Keratinocyte (primary cell): ENCODE data around the gene DIDO1. TPM values are rescaled to one million over a fixed set of nuclear protein-coding genes. Genes with fewer than 3 reads are reported as not detected.

Experiments used
- DNase-seq: peaks from one replicate; pipeline ENCODE4 v3.0.0-alpha.2; 2011; ENCODE audit warnings: low read depth, missing footprints, low spot score
- FAIRE-seq: peaks from 2 replicates; lab custom pipeline; 2011; peaks lifted over from hg19 to GRCh38; lab: Jason Lieb, UNC
- H2AFZ ChIP-seq: 2 replicates; pipeline ENCODE4 v1.6.0; 2012; ENCODE audit warnings: low read length, control low read depth, inconsistent platforms; ENCODE audit not compliant: control insufficient read depth
- H3K27ac ChIP-seq: 2 replicates; pipeline ENCODE4 v1.5.1; 2011; ENCODE audit warnings: low read length; ENCODE audit not compliant: control insufficient read depth, insufficient read depth
- H3K27me3 ChIP-seq: 3 replicates; pipeline ENCODE4 v1.6.0; 2011; ENCODE audit warnings: low read length; ENCODE audit not compliant: control insufficient read depth, insufficient read depth; ENCODE audit errors: extremely low read depth
- H3K36me3 ChIP-seq, 2 experiments: 2 replicates in 1 of 2; 3 replicates in 1 of 2; pipeline ENCODE4 v1.5.1; 2011; ENCODE audit warnings: low read length in 2 of 2, mild to moderate bottlenecking in 1 of 2; ENCODE audit not compliant: control insufficient read depth in 2 of 2, insufficient read depth in 2 of 2; ENCODE audit errors: extremely low read depth in 1 of 2
- H3K4me1 ChIP-seq: 3 replicates; pipeline ENCODE4 v1.5.1; 2011; ENCODE audit warnings: low read length; ENCODE audit not compliant: control insufficient read depth, insufficient read depth; ENCODE audit errors: extremely low read depth
- H3K4me2 ChIP-seq: 3 replicates; pipeline ENCODE4 v1.6.0; 2011; ENCODE audit warnings: low read depth, low read length; ENCODE audit not compliant: control insufficient read depth, insufficient read depth; ENCODE audit errors: extremely low read depth
- H3K4me3 ChIP-seq, 3 experiments: fragments of 200-600 bp in 1 of 3; sonication (generic) in 1 of 3; 2 replicates in 2 of 3; 3 replicates in 1 of 3; pipeline ENCODE4 v1.5.1; 2011 to 2016; ENCODE audit warnings: low read length in 3 of 3, mild to moderate bottlenecking in 3 of 3, control low read depth in 2 of 3, inconsistent platforms in 1 of 3, low read depth in 1 of 3, mixed read lengths in 1 of 3, mixed run types in 1 of 3, moderate library complexity in 1 of 3; ENCODE audit not compliant: control insufficient read depth in 2 of 3, insufficient read depth in 2 of 3; ENCODE audit errors: extremely low read depth in 1 of 3
- H3K79me2 ChIP-seq: 2 replicates; pipeline ENCODE4 v1.6.0; 2012; ENCODE audit warnings: low read length; ENCODE audit not compliant: control insufficient read depth, insufficient read depth
- H3K9ac ChIP-seq: 3 replicates; pipeline ENCODE4 v1.6.0; 2011; ENCODE audit warnings: low read length; ENCODE audit not compliant: control insufficient read depth, insufficient read depth; ENCODE audit errors: extremely low read depth
- H3K9me1 ChIP-seq: 3 replicates; pipeline ENCODE4 v1.6.0; 2011; ENCODE audit warnings: low read length; ENCODE audit not compliant: control insufficient read depth, insufficient read depth; ENCODE audit errors: extremely low read depth
- H3K9me3 ChIP-seq: 2 replicates; pipeline ENCODE4 v1.5.1; 2012; ENCODE audit warnings: low read depth, low read length; ENCODE audit not compliant: control insufficient read depth
- H4K20me1 ChIP-seq: 3 replicates; pipeline ENCODE4 v1.6.0; 2011; ENCODE audit warnings: low read length; ENCODE audit not compliant: control insufficient read depth, insufficient read depth; ENCODE audit errors: extremely low read depth
- CTCF ChIP-seq, 3 experiments: IDR thresholded peaks in 1 of 3; conservative IDR thresholded peaks in 1 of 3; optimal IDR thresholded peaks in 1 of 3; 2 replicates in 2 of 3; 3 replicates in 1 of 3; pipeline versions ENCODE3 to v1.5.1; 2011; ENCODE audit warnings: low read length in 3 of 3, mild to moderate bottlenecking in 3 of 3, moderate library complexity in 2 of 3, control low read depth in 1 of 3, inconsistent platforms in 1 of 3; ENCODE audit not compliant: insufficient read depth in 2 of 3; ENCODE audit errors: extremely low read depth in 1 of 3
- EZH2 ChIP-seq: IDR thresholded peaks from one replicate; pipeline ENCODE4 v1.6.1; 2012; ENCODE audit warnings: inconsistent platforms, mild to moderate bottlenecking, low read length, moderate library complexity
- dilution Hi-C: fragments of 300-500 bp; cut with MboI; formaldehyde crosslinking; loops from one replicate; pipeline ENCODE4 v1.7.0; 2020; ENCODE audit warnings: low sequenced_read_pairs; ENCODE audit not compliant: extremely low pct_ligation_motif_present
- polyA plus RNA-seq, 5 experiments: library from polyadenylated mRNA; depleted of rRNA in 3 of 5; stranded (reverse) in 3 of 5; stranded (forward) in 1 of 5; unstranded in 1 of 5; fragments of >200 nt; gene quantifications; 1 replicate in 1 of 5; 2 replicates in 3 of 5; 3 replicates in 1 of 5; pipeline versions ENCODE4 v1.2.1 to v1.2.3, GENCODE V29; 2011 to 2012; ENCODE audit warnings: missing spikeins in 2 of 5, low read depth in 1 of 5, low replicate concordance in 1 of 5

DIDO1 gene
- polyA plus RNA-seq, 1 donor (not counting 4 experiments of a cell fraction or from before 2014, with no cell fraction given): 14.2 TPM

GRCh38 chr20:62956387-62957135 is 30.3 kb upstream of the DIDO1 start:
- Histone ChIP-seq H3K79me2 (no peaks in the 10 kb centered on the region), H3K4me1 (peaks cover 3% of the 10 kb centered on the region), H3K4me3 (no peak overlapping the region), H3K9ac (no peak overlapping the region), H3K4me2 (no peak overlapping the region), H3K9me1 (no peaks in the 10 kb centered on the region), H3K27ac (no peak overlapping the region), H3K36me3 (no peaks in the 10 kb centered on the region), H3K27me3 (peaks cover 24% of the 10 kb centered on the region), H3K9me3 (no peaks in the 10 kb centered on the region), H4K20me1 (no peaks in the 10 kb centered on the region), H2AFZ (no peak overlapping the region)
- TF ChIP-seq EZH2: no peak
- no peak for TF ChIP-seq CTCF (optimal IDR thresholded peaks at IDR 0.05 in 1 of 3, IDR thresholded peaks at IDR 0.05 in 1 of 3, conservative IDR thresholded peaks at IDR 0.05 in 1 of 3; ENCODE audit: extremely low read depth in 1 of 3, insufficient read depth in 2 of 3, low read length in 3 of 3)
- dilution Hi-C loops: no loop called here
- DNase-seq: no peak
- no peak for FAIRE-seq

- H3K9ac ChIP-seq: no peak overlapping the region
- H3K27ac ChIP-seq: no peak overlapping the region
- no peak overlapping the region for H2AFZ ChIP-seq
- H3K9me1 ChIP-seq: no peaks in the 10 kb centered on the region
- H4K20me1 ChIP-seq: no peaks in the 10 kb centered on the region
- dilution Hi-C loops: no loop called here
- H3K4me1 ChIP-seq: peaks cover 3% of the 10 kb centered on the region
- no peak overlapping the region for H3K4me3 ChIP-seq
- H3K36me3 ChIP-seq: no peaks in the 10 kb centered on the region
- no peaks in the 10 kb centered on the region for H3K9me3 ChIP-seq
- TF ChIP-seq CTCF (optimal IDR thresholded peaks at IDR 0.05 in 1 of 3, IDR thresholded peaks at IDR 0.05 in 1 of 3, conservative IDR thresholded peaks at IDR 0.05 in 1 of 3; ENCODE audit: extremely low read depth in 1 of 3, insufficient read depth in 2 of 3, low read length in 3 of 3): no peak
- TF ChIP-seq EZH2: no peak
- FAIRE-seq: no peak
- no peak for DNase-seq
- peaks cover 24% of the 10 kb centered on the region for H3K27me3 ChIP-seq
- no peaks in the 10 kb centered on the region for H3K79me2 ChIP-seq
- H3K4me2 ChIP-seq: no peak overlapping the region
These were observed 29.4 kb upstream of the DIDO1 start for GRCh38 chr20:62955519-62956386.
